ENCODE results near the gene CARD9. TPM values are rescaled to one million over a fixed set of nuclear protein-coding genes. Genes with fewer than 3 reads are reported as not detected.

The CARD9 gene
- total and polyA plus RNA-seq, 2 of the 4 experiments (the other 2 are of a cell fraction) = 0.36 to 1.9 TPM

DNA sequence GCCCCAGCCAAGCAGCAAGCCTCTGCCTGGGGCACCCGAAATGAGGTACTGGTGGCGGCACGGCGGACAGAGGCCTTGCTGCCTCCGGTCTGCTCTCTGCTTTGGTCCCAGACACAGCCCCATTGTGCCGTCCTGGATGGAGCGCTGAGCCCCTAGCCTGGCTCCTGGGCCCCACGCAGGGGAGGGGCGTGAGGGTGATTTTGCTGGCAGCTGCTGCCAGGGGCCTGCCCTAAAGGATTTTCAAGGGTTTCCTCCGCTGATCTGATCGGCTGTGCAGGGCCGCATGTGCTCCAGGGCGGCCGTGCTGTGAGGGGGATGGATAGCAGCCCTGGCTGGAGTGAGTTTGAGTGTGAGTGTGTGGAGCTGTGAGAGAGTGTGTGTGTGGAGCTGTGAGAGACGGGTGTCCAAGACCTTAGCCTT, 44.8 kb downstream of the CARD9 start:
- Histone ChIP-seq H3K9me1 (ENCODE audit: insufficient read depth, low read length) (peaks cover 8% of the 10 kb centered on the region), H4K5ac (ENCODE audit: low read depth, low read length) (peak overlapping the region; percentile 51), H3K14ac (replicated peaks; ENCODE audit: low read depth, low read length) (peak overlapping the region; percentile 99), H3K4me3 (ENCODE audit: insufficient read depth, low read depth, low read length) (peak overlapping the region; percentile 96), H3K27me3 (ENCODE audit: control insufficient read depth, insufficient read depth, low read length) (no peaks in the 10 kb centered on the region), H3K27ac (ENCODE audit: insufficient read depth, low read length) (peak overlapping the region; percentile 95), H3K4ac (ENCODE audit: low read depth, low read length) (peak overlapping the region; percentile 99), H3K4me2 (ENCODE audit: low read depth, low read length) (peak overlapping the region; percentile 97), H2BK120ac (ENCODE audit: low read depth, low read length) (peak overlapping the region; percentile 25; the same call in 1 of the 2 replicates), H2AK9ac (replicated peaks; ENCODE audit: low read depth, low read length, poor library complexity) (peak overlapping the region; percentile 100), H3K9me3 (ENCODE audit: control insufficient read depth, insufficient read depth, low read length) (no peaks in the 10 kb centered on the region), H4K91ac (ENCODE audit: insufficient read depth, low read depth, low read length) (peak overlapping the region; percentile 93), H3K4me1 (ENCODE audit: control insufficient read depth, insufficient read depth, low read length) (peaks cover 35% of the 10 kb centered on the region), H2BK5ac (ENCODE audit: low read depth, low read length, poor library complexity, severe bottlenecking) (peak overlapping the region; percentile 99), H3K9ac (ENCODE audit: low read depth, low read length) (peak overlapping the region; percentile 98), H2BK15ac (ENCODE audit: low read depth, low read length) (no peak overlapping the region; the same call in 2 of the 3 replicates), H2AK5ac (ENCODE audit: low read depth, low read length) (peak overlapping the region; percentile 99), H3K23ac (ENCODE audit: low read depth, low read length) (peak overlapping the region; percentile 97), H3K18ac (ENCODE audit: low read depth, low read length) (peak overlapping the region; percentile 81), H4K20me1 (ENCODE audit: insufficient read depth, low read length) (peaks cover 54% of the 10 kb centered on the region), H4K8ac (ENCODE audit: low read depth in 2 of 2, low read length in 2 of 2) (peak overlapping the region in 1 of 2 experiments; percentile 70; a peak in 3 of 4 replicates), H3K36me3 (ENCODE audit: control insufficient read depth, insufficient read depth, low read length) (peaks cover 20% of the 10 kb centered on the region; the same call in 1 of the 2 replicates), H3K56ac (ENCODE audit: extremely low read depth, insufficient read depth, low read length) (peak overlapping the region; percentile 85), H3K79me1 (ENCODE audit: low read depth in 1 of 2, low read length in 2 of 2) (peaks cover 3 to 42% of the 10 kb centered on the region in 2 experiments; a peak in 2 of 4 replicates), H2AFZ (replicated peaks; ENCODE audit: low read length, poor library complexity) (peak overlapping the region; percentile 47), H2BK20ac (ENCODE audit: low read depth, low read length) (no peak overlapping the region)
- WGBS, 2 experiments (ENCODE audit: extremely low coverage in 2 of 2, insufficient read length in 1 of 2) = 5% methylated on average over 4 of the region's 15 CpGs; no CpG with 5 or more reads in 1 of the 2 experiments
- dilution Hi-C loops (cut with HindIII; ENCODE audit: low sequenced_read_pairs, unreplicated experiment) = no loop called here
- DNase-seq (peak; percentile 36), ATAC-seq (ENCODE audit: low read depth) (peak; percentile 1)
- intact Hi-C loops (cut with micrococcal nuclease) = loop anchor here (5.0 kb wide), 1 partner anchor 74 kb away; the partner anchor contains the start of gene SNAPC4
- POLR2A ChIA-PET (ENCODE audit: unreplicated experiment) = interaction anchor here (0.6 kb wide), 1 partner anchor 34 kb away, joined by 3 read pairs; no protein-coding TSS in a partner anchor
- in situ Hi-C loops (cut with MboI; ENCODE audit: low sequenced_read_pairs) = no loop called here
- no TSS peak for BruUV-seq (replicated peaks)
- TF ChIP-seq SMC3 (IDR thresholded peaks at IDR 0.05; ENCODE audit: low read depth, low read length) (no peak), POLR2A (IDR thresholded peaks at IDR 0.05; ENCODE audit: low read depth, low read length) (0 out of 2 replicates have a peak, but pooled peaks have one; percentile 2)
- CTCF ChIA-PET = interaction anchor here (0.8 kb wide), 1 partner anchor 16 kb away, joined by 3 read pairs; no protein-coding TSS in a partner anchor

All from IMR-90 (cell line).